Activated CD4-positive, alpha-beta memory T cell treated with anti-CD3 and anti-CD28 coated beads for 36 hours (primary cell): Measurements from ENCODE around the gene RUBCNL. TPM values are rescaled to one million over a fixed set of nuclear protein-coding genes. Genes with fewer than 3 reads are reported as not detected.

Source experiments
- CTCF ChIA-PET: fragments of 350-600 bp; sonication (Branson Sonifier 250); formaldehyde crosslinking; loops from one replicate; lab custom pipeline; 2021; ENCODE audit warnings: antibody characterized with exemption, inconsistent platforms; lab: Charles Lee
- POLR2A ChIA-PET: fragments of 350-600 bp; sonication (Branson Sonifier 250); formaldehyde crosslinking; loops from one replicate; lab custom pipeline; 2021; ENCODE audit warnings: antibody characterized with exemption; lab: Charles Lee
- DNase-seq: peaks from one replicate; pipeline ENCODE4 v3.0.0-alpha.2; 2020
- H3K27ac Mint-ChIP-seq: one replicate; pipeline ENCODE4 v1.8.0; 2021; ENCODE audit warnings: mixed read lengths
- H3K27me3 Mint-ChIP-seq: one replicate; pipeline ENCODE4 v1.8.0; 2021; ENCODE audit warnings: mixed read lengths
- H3K36me3 Mint-ChIP-seq: one replicate; pipeline ENCODE4 v1.8.0; 2021; ENCODE audit warnings: mixed read lengths
- H3K4me1 Mint-ChIP-seq: one replicate; pipeline ENCODE4 v1.8.0; 2021; ENCODE audit warnings: low read depth, mixed read lengths
- H3K4me3 Mint-ChIP-seq: one replicate; pipeline ENCODE4 v1.8.0; 2021; ENCODE audit warnings: mild to moderate bottlenecking, mixed read lengths
- H3K9me3 Mint-ChIP-seq: one replicate; pipeline ENCODE4 v1.8.0; 2021; ENCODE audit warnings: mixed read lengths
- intact Hi-C: fragments of 100-400 bp; cut with micrococcal nuclease; formaldehyde crosslinking; loops from one replicate; pipeline ENCODE4 v1.15.1; 2023
- total RNA-seq, 2 experiments: library from RNA; stranded (reverse); gene quantifications; one replicate each; pipeline ENCODE4 v1.2.3, GENCODE V29; 2021

RUBCNL gene
- total RNA-seq, 2 experiments from 2014 or later = 0.73 to 0.74 TPM

DNA sequence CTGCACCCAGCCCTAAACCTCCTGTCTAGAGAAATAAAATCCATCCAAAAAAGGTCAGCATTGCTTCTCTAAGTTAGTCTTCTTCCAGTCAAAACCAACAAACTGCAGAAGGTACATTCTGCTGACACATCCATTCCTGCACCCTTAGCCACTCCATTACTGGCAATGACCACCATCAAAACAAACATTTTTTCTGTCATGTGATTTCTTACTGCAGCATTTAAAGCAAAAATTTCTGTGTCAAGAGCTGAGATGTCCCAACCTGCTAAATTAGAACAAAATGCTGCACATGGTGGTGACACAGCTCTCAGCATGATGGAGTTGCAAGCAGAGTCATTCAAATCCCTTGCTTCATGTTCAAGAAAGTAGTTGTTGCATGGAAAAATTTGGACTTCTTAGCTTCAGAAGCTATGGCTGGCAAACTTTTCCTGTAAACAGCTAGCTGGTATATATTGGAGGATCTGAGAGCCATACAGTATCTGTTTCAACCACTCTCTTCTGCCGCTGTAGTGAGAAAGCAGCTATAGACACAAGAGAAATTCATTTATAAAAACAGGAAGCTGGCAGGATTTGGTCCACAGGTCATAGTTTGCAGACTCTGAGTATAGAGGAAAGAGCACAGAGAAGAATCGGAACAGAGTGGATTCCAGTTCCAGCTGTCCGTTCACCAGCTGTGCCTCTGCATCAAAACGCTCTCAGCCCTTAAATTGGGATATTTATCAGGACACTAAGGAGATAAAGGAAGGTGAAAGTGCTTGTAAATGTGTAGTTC, 17.4 kb downstream of the RUBCNL start:
- Mint-ChIP-seq H3K9me3 (no peaks in the 10 kb centered on the region), H3K27me3 (peaks cover 2% of the 10 kb centered on the region), H3K36me3 (no peaks in the 10 kb centered on the region), H3K4me3 (no peak overlapping the region), H3K4me1 (peaks cover 7% of the 10 kb centered on the region), H3K27ac (no peak overlapping the region)
- DNase-seq = no peak
- ChIA-PET CTCF (no interaction called here), POLR2A (interaction anchor here (0.9 kb wide), 1 partner anchor 15 kb away, joined by 4 read pairs; no protein-coding TSS in a partner anchor)
- intact Hi-C loops = no loop called here

DNA sequence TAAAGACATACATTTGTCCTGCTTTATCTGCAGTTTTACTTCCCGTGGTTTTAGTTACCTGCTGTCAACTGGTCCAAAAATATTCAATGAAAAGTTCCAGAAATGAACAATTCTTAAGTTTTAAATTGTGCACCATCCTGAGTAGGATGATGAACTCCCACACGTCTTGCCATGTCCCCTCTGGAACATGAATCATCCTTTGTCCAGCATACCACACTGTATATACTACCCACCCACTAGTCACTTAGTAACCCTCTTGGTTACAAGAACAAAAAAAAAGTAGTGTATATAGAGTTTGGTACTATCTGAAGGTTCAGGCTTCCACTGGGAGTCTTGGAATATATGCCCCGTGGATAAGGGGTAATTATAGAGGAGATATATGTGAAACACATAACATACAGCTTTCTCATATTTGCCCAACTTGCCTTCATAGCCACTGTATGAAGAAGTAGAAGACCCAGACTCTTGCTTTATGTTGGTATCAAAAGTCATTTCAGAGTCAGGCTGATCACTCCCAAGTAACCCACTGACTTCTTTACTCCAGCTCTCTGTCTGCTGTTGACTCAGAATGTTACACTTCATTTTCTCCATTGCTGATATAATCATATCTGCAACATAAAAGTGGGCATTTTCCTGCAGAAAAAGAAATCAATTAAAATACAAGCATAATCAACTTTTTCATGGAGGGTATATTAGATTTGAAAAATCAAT, 19.3 kb downstream of the RUBCNL start:
- ChIA-PET CTCF (no interaction called here), POLR2A (no interaction called here)
- no peaks in the 10 kb centered on the region for H3K9me3 Mint-ChIP-seq
- H3K27ac Mint-ChIP-seq = no peak overlapping the region
- H3K36me3 Mint-ChIP-seq = no peaks in the 10 kb centered on the region
- DNase-seq = no peak
- intact Hi-C loops = no loop called here
- peaks cover 2% of the 10 kb centered on the region for H3K27me3 Mint-ChIP-seq
- H3K4me1 Mint-ChIP-seq = peaks cover 7% of the 10 kb centered on the region
- no peak overlapping the region for H3K4me3 Mint-ChIP-seq

DNA sequence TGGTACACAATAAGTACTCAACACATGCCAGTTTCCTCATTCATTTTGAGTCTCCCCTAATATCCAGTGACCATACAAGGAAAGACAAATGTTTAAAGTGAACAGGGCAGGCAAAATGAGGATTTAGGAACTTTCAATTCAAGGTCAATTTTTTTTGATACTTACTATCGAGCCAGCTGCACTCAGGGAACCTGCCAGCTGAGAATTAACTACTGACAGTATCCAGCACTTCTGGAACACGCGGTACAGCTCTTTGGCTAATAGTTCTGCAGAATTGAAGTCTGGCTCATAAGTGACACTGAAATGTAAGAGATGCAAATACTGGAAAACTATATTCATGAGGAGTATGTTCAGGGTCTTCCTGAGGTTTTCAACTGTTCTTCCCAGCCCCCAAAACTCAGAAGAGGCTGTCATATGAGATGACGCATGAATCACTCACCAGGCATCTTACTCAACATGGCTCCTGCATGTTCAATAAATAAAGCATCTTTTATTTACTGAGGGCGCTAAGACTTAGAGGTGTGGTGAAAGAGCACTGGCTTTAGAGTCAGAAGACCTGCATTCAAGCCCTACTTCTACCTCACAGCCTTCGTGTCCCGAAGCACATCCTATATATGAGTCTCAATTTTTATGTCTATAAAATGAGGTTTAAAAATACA, 25.6 kb downstream of the RUBCNL start:
- peaks cover 4% of the 10 kb centered on the region for H3K27me3 Mint-ChIP-seq
- DNase-seq = no peak
- CTCF ChIA-PET = no interaction called here
- intact Hi-C loops = no loop called here
- H3K4me1 Mint-ChIP-seq = no peaks in the 10 kb centered on the region
- H3K36me3 Mint-ChIP-seq = no peaks in the 10 kb centered on the region
- H3K27ac Mint-ChIP-seq = no peak overlapping the region
- no peak overlapping the region for H3K4me3 Mint-ChIP-seq
- POLR2A ChIA-PET = no interaction called here
- H3K9me3 Mint-ChIP-seq = no peaks in the 10 kb centered on the region

- Mint-ChIP-seq H3K9me3 (no peaks in the 10 kb centered on the region), H3K4me1 (no peaks in the 10 kb centered on the region), H3K27ac (no peak overlapping the region), H3K27me3 (peaks cover 4% of the 10 kb centered on the region), H3K36me3 (no peaks in the 10 kb centered on the region), H3K4me3 (no peak overlapping the region)
- intact Hi-C loops = no loop called here
- POLR2A ChIA-PET = no interaction called here
- no peak for DNase-seq
- CTCF ChIA-PET = no interaction called here
These were observed 26.4 kb downstream of the RUBCNL start for GRCh38 chr13:46360604-46361003.

DNA sequence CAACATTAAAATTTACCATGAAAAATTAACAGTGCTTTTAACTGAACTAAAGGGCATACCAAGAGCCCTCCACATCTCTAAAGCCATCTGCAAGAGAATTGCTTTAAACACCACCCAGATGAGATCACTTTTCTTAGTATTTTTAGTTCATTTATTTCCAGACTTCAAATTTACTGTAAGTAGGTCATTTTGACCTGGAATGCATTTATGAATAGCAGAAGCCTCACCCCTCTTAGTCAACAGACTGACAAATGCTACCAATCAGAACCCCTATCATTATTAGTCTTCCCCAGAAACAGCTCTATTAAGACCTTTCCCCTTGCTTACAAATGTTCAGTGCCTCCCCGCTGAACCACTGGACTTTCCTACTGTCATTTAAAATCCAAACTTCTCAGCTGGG, 27.3 kb downstream of the RUBCNL start:
- CTCF ChIA-PET = no interaction called here

GRCh38 chr13:46355901-46356590, 31.0 kb downstream of the RUBCNL start:
- peaks cover 13% of the 10 kb centered on the region for H3K9me3 Mint-ChIP-seq
- H3K27ac Mint-ChIP-seq = no peak overlapping the region
- peaks cover 11% of the 10 kb centered on the region for H3K4me1 Mint-ChIP-seq

More for the DNA sequence above, 27.3 kb downstream of the RUBCNL start:
- H3K27ac Mint-ChIP-seq = no peak overlapping the region
- H3K4me3 Mint-ChIP-seq = no peak overlapping the region
- H3K27me3 Mint-ChIP-seq = peaks cover 4% of the 10 kb centered on the region
- H3K9me3 Mint-ChIP-seq = peaks cover 3% of the 10 kb centered on the region
- peaks cover 4% of the 10 kb centered on the region for H3K4me1 Mint-ChIP-seq
- no peak for DNase-seq
- intact Hi-C loops = no loop called here
- no peaks in the 10 kb centered on the region for H3K36me3 Mint-ChIP-seq
- POLR2A ChIA-PET = no interaction called here

GRCh38 chr13:46355088-46355468, 32.0 kb downstream of the RUBCNL start:
- DNase-seq = no peak
- CTCF ChIA-PET = interaction anchor here (1.2 to 1.9 kb wide), 4 partner anchors 9 to 195 kb away, joined by 3 to 5 read pairs (median 4); no protein-coding TSS in a partner anchor
- peak overlapping the region; percentile 31 for H3K4me3 Mint-ChIP-seq
- peak overlapping the region; percentile 82 for H3K27ac Mint-ChIP-seq
- intact Hi-C loops = no loop called here
- peaks cover 8% of the 10 kb centered on the region for H3K36me3 Mint-ChIP-seq
- H3K9me3 Mint-ChIP-seq = peaks cover 13% of the 10 kb centered on the region
- peaks cover 3% of the 10 kb centered on the region for H3K27me3 Mint-ChIP-seq
- H3K4me1 Mint-ChIP-seq = peaks cover 11% of the 10 kb centered on the region
- POLR2A ChIA-PET = interaction anchor here (0.9 to 2.0 kb wide), 5 partner anchors 9 to 175 kb away, joined by 3 to 13 read pairs (median 3); no protein-coding TSS in a partner anchor

More at GRCh38 chr13:46355901-46356590, 31.0 kb downstream of the RUBCNL start:
- Mint-ChIP-seq H3K27me3 (peaks cover 7% of the 10 kb centered on the region), H3K36me3 (peaks cover 8% of the 10 kb centered on the region), H3K4me3 (no peak overlapping the region)
- no peak for DNase-seq
- POLR2A ChIA-PET = interaction anchor here (2.0 kb wide), 1 partner anchor 15 kb away, joined by 13 read pairs; no protein-coding TSS in a partner anchor
- intact Hi-C loops = no loop called here
- CTCF ChIA-PET = interaction anchor here (1.2 to 1.9 kb wide), 2 partner anchors 68 to 196 kb away, joined by 3 to 5 read pairs; no protein-coding TSS in a partner anchor

DNA sequence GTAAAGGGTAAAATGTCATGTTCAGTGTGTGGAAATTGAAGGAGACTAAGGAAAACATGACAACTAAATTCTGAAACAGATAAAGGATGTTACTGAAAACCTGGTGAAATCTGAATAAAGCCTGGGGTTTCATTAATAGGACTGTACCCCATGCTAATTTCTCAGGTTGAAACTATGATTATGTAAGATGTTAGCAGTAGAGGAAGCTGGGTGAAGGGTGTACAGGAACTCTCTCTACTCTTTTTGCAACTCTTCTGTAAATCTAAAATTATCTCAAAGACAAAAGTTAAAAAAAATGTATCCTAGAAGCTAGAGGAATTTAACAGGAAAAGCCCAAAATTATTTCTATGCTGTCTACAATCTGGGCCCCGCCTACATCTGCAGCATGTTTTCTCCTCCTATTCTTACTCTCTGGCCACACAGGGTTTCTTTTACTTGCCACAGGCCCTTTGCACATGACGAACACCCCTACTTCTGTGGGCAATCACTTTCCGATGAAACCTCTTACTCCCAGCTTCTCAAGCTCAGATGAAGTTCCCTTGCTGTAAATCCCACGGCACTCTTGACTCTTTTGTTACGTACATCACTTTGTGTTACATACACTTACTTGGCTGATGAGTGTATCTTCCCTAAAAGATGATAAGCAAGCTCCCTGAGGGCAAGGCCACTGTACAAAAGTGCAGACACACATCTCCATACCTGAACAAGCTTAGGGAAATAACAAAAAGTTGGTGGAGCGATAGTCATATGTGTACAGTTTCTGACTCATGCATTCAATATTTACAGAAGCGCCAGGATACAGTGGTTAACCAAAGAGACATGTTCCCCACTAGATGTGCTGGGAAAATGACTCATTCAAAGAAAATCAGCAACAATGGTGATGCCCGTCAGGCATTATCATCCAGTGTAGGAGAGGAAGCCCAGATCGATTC, 32.6 kb downstream of the RUBCNL start:
- Mint-ChIP-seq H3K27ac (peak overlapping the region; percentile 82), H3K36me3 (peaks cover 8% of the 10 kb centered on the region), H3K4me3 (peak overlapping the region; percentile 31), H3K4me1 (peaks cover 11% of the 10 kb centered on the region), H3K9me3 (peaks cover 13% of the 10 kb centered on the region), H3K27me3 (peaks cover 3% of the 10 kb centered on the region)
- intact Hi-C loops = loop anchor here (1.0 kb wide), 1 partner anchor 13 kb away; no protein-coding TSS in a partner anchor
- peak; percentile 46 for DNase-seq
- ChIA-PET POLR2A (interaction anchor here (0.9 to 2.0 kb wide), 5 partner anchors 8 to 175 kb away, joined by 3 to 13 read pairs (median 3); no protein-coding TSS in a partner anchor), CTCF (interaction anchor here (0.8 to 1.9 kb wide), 5 partner anchors 9 to 194 kb away, joined by 3 to 5 read pairs (median 3); no protein-coding TSS in a partner anchor)

DNA sequence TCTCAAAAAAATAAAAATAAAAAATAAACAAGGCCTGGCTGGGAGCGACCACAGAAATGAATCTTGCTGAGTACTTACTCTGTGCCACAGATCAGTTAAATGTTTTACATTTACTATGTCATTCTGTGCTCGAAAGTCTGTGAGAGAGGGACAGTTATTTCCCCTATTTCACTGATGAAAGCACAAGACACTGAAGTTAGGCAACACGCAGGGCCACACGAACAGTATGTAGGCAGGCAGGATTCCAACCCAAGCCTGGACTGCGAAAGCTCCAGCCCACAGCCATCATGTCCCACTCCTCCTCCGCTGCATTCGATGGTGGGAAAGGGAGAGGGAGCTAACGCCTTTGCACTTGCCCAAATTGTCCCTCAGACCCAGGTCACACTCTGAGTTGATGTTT, 34.2 kb downstream of the RUBCNL start:
- intact Hi-C loops = no loop called here
- H3K4me1 Mint-ChIP-seq = peaks cover 11% of the 10 kb centered on the region
- peaks cover 5% of the 10 kb centered on the region for H3K27me3 Mint-ChIP-seq
- H3K36me3 Mint-ChIP-seq = peaks cover 8% of the 10 kb centered on the region
- no peak overlapping the region for H3K4me3 Mint-ChIP-seq
- ChIA-PET CTCF (no interaction called here), POLR2A (no interaction called here)
- H3K27ac Mint-ChIP-seq = no peak overlapping the region
- DNase-seq = no peak
- peaks cover 13% of the 10 kb centered on the region for H3K9me3 Mint-ChIP-seq

- Mint-ChIP-seq H3K4me1 (peaks cover 10% of the 10 kb centered on the region), H3K27me3 (peaks cover 13% of the 10 kb centered on the region), H3K27ac (no peak overlapping the region), H3K4me3 (no peak overlapping the region), H3K36me3 (peaks cover 8% of the 10 kb centered on the region), H3K9me3 (peaks cover 13% of the 10 kb centered on the region)
- POLR2A ChIA-PET = no interaction called here
- intact Hi-C loops = no loop called here
- CTCF ChIA-PET = interaction anchor here (1.3 kb wide), 1 partner anchor 15 kb away, joined by 3 read pairs; no protein-coding TSS in a partner anchor
- no peak for DNase-seq
These were observed 37.0 kb downstream of the RUBCNL start for GRCh38 chr13:46350003-46350402.
